OCI-LY3 (cell line): ENCODE results near the gene ARHGDIA.

Source experiments
- EZH2phosphoT487 ChIP-seq: fragments of 200-600 bp; shearing (Covaris generic); IDR thresholded peaks from 2 replicates; pipeline ENCODE4 v1.6.1; 2018; ENCODE audit warnings: antibody characterized with exemption, mixed run types, low read depth
- TF ChIP-seq, protein P1 (sequence below): fragments of 200-600, 300-600 bp; sonication (generic); IDR thresholded peaks from 2 replicates; pipeline ENCODE4 v1.5.1; 2014; ENCODE audit warnings: antibody characterized with exemption, low read length, low read depth

DNA sequence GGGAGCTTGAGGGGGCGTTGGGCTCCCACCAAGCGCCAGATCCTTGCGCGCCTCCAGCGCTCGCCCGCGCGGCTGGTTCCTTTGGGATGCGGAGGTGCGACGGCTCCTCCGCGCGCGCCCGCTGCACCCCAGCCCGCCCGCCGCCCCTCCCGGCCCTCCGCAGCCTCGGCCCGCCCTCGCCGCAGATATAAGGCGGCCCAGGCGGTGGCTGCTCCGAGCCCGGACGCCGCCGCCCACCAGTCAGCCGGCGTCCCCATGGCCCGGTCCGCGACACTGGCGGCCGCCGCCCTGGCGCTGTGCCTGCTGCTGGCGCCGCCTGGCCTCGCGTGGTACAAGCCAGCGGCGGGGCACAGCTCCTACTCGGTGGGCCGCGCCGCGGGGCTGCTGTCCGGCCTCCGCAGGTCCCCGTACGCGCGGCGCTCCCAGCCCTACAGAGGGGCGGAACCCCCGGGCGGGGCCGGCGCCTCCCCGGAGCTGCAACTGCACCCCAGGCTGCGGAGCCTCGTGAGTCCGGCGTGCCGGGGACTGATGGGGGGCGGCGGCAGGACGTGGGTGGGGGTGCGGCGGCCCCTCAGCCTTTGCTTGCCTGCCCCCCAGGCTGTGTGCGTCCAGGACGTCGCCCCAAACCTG lies 31.0 kb upstream of the ARHGDIA start, which contains the start of gene NPB:
- TF ChIP-seq, protein P1, sequence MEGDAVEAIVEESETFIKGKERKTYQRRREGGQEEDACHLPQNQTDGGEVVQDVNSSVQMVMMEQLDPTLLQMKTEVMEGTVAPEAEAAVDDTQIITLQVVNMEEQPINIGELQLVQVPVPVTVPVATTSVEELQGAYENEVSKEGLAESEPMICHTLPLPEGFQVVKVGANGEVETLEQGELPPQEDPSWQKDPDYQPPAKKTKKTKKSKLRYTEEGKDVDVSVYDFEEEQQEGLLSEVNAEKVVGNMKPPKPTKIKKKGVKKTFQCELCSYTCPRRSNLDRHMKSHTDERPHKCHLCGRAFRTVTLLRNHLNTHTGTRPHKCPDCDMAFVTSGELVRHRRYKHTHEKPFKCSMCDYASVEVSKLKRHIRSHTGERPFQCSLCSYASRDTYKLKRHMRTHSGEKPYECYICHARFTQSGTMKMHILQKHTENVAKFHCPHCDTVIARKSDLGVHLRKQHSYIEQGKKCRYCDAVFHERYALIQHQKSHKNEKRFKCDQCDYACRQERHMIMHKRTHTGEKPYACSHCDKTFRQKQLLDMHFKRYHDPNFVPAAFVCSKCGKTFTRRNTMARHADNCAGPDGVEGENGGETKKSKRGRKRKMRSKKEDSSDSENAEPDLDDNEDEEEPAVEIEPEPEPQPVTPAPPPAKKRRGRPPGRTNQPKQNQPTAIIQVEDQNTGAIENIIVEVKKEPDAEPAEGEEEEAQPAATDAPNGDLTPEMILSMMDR, result no peak
- no peak for TF ChIP-seq EZH2phosphoT487
